Superior temporal gyrus (tissue), 1 donor: Measurements from ENCODE around the gene UMAD1.

Experiments
- DNase-seq: peaks from one replicate; pipeline ENCODE4 v3.0.0-alpha.2; 2016; ENCODE audit errors: extremely low spot score

UMAD1 gene

DNA sequence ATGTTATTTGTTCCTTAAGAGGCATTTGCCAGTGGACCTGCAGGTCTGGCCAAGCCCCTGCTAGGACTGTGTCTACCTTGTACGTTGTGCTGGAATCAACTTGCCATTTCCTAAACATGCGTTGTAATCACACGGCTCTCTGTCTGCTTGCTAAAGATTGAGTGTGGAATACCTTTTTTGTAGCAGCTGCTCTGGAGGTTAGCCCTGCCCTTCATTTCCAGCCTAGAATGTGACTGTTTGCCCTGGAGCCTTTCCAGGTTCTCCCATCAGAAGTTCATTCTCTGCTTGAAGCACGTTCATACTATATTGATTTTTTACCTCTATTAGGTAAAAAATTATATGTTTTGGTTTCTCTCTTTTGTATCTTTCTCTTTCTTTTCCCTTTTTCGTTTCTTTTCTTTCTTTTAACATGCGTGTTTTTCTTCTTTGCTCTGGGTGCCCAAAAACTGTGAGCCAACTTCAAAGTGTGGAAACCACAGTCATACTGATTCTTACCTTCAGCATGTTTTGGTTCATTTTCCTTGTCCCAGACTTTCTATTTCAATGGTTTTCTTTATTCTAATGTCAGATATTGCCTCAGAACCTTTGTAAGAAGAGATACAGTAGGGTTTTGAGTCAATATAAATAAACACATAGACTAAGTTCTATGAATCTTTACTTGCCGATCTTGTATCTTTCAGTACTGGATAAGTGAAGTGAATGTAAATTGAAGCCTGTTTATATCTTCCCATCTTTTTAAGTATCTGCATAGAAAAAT, 189.7 kb downstream of the UMAD1 start:
- no peak for DNase-seq

DNA sequence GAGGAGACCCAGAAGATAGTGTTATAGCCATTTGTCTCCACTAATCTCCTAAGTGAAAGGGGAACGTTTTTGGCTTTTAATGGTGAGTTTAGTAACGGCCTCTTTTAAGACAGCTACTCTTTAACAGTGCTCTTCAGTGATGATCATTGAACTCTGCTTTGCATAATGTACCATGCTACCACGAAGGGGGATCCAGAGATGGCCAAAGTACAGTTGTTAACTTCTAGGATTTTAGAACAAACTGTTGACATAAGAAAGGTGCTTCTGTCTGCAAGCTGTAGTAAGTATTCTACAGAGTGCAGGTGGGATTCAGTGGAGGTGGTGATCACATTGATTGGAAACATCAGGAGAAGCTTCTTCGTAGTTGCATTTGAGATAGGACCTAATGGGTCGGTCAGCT, 192.0 kb downstream of the UMAD1 start:
- DNase-seq = no peak

DNA sequence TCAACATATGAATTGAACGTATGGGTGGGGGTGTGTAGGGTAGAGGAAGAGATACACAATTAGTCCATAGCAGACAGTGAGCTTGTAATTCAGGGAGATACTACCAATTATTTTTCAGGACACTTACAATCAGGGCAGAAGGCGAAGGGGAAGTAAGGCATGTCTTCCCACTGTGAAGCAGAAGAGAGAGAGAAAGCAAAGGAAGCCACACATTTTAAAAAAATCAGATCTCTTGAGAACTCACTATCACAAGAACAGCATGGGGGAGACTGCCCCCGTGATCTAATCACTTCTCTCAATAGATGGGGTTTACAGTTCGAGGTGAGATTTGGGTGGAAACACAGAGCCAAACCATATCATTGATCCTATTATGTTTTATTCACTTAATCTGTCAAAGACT, 194.2 kb downstream of the UMAD1 start:
- no peak for DNase-seq

DNA sequence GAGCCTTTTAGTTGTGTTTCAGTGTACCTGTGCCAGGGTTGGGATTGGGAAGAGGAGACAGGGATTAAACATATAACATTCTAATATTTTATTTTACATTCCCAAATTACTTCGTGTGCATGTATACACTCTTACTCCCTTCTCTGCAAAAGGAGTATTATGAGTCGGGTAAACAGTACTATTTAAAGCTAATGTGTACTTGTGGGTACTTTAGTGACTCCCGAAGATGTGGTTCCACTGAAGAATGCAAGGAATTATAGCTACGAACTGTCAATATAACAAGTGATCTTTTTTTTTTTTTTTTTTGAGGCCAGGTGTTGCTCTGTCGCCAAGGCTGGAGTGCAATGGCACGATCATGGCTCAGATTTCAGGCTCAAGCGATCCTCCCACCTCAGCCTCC, 200.5 kb downstream of the UMAD1 start:
- no peak for DNase-seq

DNA sequence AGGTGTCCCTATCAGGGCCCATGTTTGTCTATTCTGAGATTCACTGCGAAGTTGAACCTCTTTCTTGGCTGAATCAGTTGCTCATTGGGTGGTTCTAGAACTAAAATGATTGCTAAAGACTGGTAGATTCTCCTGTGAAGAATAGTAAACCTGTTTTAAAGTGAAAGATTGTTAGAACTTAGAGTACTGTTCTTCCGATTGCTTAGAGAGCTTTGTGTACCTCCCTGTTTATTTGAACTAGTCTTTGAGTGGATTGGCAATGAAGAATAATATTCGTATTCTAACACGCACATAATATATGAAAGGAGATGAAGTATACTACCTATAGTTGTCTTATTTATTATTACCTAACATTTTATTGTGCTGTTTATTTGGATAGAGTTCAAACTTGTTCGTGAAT, 202.7 kb downstream of the UMAD1 start:
- DNase-seq = no peak

DNA sequence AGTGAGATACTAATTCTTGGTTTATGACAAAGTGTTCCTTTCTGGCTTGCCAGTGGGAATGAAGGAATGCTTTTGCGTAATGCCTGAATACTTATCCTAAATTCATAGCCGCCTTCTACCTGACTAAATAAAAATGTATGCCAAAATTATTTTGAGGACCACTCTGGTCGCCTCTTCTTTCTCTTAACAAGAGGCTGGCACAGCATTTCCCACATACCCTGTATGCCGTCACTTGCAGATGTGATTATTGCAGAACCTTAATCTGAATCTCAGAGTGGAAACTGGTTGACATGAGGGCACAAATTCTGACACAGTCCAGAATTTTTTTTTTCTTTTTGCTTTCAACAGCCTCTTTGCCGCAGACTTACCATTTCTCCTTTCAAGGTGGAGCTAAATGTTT, 203.4 kb downstream of the UMAD1 start:
- no peak for DNase-seq

DNA sequence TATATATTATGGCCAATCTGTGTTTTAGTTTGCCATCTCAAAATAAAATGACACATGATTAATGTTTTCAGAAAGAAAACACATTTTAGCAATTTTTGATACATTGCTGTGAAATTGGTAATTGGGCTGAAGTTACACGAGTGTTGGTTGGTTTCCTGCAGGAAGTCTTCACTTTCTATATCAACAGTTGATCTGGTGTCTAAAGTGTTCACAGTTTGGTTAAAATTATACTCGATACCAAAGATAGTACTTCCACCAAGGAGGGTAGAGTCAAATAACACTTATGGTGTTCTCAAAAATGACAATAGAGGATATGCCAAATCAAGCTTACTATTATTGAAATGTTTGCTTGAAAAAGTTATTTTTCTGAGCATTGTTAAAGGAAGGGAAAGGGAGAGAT, 207.7 kb downstream of the UMAD1 start:
- no peak for DNase-seq

DNA sequence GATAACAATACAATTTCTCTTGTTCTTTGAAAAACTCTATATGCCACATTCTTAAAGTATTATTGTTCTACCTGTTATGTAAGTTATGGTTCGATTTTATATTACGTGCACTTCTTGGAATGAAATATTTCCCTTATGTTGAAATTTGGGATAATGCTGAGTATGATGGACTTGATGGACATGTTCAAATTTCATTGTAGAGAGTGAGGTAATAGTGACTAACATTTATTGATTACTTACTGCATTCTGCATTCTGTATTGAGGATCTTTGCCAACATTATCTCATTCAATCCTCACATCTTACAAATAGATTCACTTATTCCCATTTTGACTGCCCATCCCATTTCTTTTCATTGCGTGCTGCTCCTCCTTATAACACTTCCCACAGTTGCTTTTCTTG, 208.3 kb downstream of the UMAD1 start:
- no peak for DNase-seq

DNA sequence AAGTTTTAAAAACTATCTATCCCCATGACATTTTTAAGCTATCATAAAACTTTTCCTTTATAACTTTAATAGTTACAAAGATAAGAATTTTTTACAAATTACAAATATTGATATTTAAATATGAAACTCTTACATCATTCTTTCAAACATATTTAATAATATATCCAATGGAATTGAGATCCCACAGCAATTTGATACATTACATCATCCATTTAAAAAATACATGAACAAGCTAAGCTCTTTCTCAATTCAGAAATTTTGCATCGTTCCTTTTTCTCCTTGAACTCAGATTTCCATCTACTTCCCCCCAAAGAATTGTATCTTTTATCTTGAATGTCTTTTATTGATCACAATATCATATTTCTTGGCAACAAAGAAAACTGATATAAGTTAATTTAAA, 209.6 kb downstream of the UMAD1 start:
- no peak for DNase-seq

DNA sequence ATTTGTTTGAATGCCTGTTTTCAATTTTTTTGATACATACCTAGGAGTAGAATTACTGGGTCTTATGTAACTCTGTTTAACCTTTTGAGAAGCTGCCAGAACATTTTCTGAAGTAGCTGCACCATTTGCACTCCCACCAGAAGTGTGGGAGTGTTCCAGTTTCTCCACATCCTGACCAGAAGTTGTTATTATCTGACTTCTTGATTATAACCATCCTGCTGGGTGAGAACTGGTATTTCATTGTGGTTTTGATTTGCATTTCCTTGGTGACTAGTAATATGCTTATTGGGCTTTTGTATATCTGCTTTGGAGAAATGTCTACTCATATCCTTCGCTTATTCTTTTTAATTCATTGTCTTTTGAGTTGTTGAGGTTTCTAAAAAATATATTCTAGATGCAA, 210.8 kb downstream of the UMAD1 start:
- no peak for DNase-seq

DNA sequence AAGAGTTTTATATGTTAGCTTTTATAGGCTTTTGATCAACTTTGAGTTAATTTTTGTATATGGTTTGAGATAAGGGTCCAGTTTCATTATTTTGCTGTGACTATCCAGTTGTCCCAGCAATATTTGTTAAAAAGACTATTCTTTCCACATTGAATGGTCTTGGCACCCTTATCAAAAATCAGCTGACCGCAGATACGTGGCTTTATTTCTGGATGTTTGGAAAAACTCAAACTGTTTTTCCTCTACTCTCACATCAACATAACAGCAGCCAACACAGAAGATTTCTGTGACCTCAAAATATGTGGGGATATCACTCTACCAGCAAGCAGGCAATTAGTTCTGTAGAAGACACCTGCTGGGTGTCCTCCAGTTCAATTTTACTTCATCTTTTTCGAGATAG, 211.4 kb downstream of the UMAD1 start:
- no peak for DNase-seq

DNA sequence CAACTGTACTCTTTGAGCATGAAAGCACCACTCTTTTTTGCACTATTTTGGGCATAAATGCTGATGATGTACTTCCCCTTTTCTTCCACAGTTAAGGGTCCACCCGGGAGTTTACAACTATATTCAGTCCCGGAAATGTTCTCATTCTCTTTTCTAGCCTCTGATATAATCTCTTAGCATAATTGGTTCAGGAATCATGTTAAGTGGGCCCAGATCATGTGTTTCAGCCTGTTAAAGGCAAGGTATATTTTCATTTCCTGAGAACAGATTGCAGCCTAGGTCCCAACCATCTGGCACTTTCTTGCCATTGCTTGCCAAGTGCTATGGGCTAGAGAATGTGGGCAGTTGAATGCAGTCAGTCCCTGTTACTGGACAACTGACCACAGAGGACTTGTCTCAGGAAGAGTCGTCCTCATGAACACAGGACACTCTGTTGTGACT, 216.6 kb downstream of the UMAD1 start:
- no peak for DNase-seq

DNA sequence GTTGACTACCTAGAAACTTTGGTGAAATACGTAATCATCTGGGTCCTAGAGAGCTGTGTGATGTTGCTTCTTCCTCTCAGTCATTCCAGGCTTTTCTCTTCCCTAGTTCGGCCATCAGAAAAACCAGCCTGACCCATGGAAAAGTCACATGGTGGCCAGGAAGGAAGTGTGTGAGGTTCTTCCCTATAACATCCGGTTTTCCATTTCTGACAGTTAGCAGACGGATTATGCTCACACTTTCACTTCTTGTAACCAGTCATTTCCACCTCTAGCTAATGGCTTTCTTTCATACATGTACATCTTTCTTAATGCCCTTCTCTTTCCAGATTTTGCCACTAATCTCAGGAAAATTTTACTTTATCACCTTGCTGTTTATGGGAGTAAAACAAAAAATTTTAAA, 218.0 kb downstream of the UMAD1 start:
- no peak for DNase-seq

DNA sequence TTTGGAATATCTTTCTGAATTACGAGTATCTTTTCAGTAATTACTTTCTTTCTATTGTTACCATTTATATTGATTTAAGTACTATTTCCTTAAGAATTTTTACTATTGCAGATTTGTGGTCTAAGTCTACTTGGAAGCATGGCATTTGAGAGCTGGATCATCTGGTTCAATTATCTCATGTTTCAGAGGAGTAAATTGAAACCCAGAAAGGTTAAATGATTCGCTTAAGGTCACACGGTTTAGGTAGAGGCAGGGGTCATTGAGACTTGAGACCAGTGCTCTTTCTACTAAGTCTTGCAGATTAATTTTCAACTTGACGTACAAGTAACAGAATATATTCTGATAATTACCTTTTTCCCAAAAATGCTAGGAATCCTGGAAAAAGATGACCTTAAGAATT, 218.9 kb downstream of the UMAD1 start:
- DNase-seq = no peak

DNA sequence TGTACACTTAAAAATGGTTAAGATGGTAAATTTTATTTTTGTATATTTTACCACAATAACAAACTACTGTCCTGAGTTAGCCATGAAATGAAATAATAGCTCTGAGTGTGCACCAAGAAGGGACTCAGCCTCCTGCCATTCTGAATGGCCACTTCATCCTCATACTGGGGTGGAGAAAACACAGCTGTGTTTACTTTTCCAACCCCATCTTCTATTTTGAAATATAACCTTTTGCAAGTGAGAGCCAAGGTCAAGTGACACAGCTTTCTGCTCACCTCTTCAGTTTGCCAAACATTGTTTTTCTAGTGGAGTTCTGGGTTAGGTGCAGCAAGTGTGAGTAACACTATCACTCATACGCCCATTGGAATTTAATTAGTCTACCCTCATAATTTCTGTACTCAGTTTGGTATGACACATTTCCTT, 220.7 kb downstream of the UMAD1 start:
- no peak for DNase-seq

DNA sequence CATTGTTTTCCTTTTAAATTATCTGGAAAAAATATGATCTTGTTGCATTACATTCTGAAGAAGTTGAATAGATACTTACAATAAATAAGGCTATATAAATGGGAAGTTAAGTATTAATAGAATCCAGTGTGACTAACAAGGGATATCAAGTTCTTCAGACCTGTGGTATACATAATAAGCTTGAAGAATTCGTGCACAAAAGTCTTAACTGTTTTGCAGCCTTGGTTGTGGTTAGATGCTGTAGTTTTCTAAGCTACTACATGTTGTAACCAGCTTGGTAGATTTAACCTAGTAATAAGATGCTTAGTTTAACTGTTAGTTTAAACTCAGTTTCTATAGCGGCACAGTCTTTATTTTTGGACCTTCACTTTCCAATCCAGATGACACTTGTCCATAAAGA, 221.8 kb downstream of the UMAD1 start:
- DNase-seq = no peak

DNA sequence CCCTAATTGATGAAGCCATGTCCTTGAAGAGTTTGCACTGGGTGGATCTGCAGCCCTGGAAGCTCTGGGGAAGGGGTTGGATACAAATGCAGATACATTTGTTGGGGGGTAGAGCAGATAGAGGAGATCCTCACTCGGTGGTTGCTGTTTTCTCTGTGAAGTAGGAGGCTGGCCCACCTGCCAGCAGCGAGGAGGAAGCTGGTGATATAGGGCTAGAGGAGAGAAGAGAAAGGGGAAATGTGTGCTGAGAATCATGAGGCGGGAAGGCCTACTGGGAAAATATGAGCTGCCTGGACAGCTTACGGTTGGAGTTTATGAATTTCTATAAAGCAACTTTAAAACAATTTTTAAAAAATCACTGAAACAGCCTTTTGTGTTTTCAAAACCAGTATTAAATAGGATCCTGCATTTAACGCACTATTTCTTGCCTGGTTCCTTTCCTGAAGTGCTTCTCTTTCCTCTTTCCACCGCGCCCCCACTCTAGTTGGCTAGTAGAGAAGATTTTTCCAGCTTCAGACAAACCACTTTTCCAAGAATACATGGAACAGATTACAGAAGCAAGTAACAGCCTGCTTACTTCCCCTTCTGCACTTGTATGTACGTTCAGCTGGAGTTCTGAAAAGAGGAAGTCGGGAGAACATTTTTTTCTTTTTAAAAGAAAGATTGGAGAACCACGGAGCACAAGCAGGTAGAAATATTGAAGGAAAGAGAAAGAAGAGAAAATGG, 227.5 kb downstream of the UMAD1 start:
- DNase-seq = no peak

DNA sequence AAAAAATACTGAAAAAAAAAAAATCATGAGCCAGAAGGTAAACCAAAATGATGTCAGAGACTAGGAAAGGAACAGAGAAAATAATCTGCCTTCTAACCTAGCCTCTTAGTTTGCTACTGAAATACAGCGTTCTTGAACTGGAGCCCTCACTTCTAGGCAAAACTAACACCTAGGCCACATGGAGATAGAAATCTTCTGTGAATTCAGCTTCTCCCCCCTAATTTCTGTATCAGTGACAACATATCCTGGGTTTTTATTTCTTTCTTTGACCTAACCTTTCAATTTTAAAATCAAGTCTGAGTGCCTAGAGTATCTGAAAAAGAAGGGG, 228.0 kb downstream of the UMAD1 start:
- DNase-seq = no peak

DNA sequence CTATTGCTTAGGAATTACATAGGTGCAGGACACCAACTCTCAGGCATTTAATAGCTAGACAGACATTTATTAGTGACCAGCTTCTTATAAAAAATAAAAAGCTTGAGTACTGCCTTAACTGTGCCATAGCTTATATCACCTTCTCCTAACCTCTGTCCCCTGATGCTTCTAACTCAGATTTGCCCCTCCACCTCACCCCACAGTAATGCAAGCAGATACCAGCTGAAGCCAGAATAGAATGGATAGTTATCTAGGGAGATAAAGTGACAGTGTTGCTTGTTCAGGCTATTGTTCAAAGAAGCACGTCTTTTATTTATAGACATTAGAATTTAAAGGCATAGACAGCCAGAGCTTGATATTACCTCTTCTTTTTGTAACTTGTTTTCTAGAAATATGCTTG, 228.5 kb downstream of the UMAD1 start:
- no peak for DNase-seq

DNA sequence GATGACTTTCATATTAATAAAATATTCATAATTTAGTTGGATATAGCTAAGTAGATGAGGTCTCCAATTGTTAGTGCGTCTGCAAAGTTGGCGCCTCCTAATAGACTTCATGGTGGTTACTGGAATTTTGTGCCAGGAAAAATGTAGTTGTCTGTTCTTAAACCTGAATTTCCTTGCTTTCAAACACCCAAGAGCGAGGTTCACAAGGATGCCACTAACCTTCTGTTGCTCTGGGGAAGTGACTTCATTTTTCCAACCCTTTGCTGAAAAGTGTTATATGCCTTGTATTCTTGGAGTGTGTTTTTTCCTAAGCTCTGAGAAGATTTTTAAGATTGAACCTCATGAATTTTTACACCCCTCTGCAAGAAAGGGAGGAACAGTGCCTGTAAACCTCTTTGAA, 229.1 kb downstream of the UMAD1 start:
- DNase-seq = no peak

DNA sequence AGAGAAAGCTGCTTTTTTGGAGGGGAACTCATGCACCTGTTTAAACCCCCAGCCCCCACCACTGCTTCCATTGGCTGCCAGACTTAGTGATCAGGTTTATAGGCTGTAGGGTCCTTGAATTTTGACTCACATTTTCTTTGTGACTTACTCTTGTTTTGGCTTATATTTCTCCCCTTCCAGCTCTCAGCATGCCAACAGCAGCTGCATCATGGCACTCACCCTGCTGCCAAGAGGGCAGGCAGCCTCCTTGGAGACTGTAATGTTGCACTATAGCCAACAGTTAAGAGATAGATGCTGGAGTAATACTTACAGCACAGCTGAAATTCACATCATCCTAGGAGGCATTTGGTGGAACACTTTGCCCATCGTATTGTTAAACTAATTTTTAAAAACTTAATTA, 230.0 kb downstream of the UMAD1 start:
- no peak for DNase-seq

DNA sequence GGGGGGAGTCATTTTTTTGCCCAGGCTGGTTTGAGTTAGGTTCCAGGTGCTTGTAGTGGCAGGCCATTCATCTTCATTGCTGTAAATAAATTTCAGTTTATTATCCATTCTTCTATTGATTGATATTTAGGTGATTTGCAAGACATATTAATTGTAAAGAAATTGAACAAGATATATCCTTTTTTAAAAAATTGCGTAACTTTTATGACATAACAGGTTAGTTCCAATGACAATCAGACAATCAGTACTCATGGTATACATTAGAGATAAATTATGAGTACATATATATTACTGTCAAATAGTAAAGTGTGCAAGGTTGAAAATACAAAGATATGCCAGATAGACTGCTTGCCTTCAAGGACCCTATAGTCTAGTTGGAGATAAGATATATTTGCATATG, 235.9 kb downstream of the UMAD1 start:
- DNase-seq = no peak

DNA sequence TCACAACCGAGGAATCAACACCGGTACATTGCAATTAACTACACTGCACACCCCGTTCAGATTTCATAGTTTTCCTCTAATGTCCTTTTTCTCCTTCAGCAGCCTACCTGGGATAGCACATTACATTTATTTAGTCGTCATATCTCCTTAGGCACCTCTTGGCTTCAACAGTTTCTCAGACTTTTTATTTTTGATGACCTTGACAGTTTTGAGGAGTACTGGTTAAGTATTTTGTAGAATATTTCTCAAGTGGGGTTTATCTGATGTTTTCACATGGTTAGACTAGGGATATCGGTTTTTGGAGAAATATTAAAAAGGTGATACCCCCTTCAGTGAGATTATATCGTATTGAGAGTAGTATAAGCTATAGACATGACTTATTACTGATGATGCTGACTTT, 241.0 kb downstream of the UMAD1 start:
- no peak for DNase-seq

DNA sequence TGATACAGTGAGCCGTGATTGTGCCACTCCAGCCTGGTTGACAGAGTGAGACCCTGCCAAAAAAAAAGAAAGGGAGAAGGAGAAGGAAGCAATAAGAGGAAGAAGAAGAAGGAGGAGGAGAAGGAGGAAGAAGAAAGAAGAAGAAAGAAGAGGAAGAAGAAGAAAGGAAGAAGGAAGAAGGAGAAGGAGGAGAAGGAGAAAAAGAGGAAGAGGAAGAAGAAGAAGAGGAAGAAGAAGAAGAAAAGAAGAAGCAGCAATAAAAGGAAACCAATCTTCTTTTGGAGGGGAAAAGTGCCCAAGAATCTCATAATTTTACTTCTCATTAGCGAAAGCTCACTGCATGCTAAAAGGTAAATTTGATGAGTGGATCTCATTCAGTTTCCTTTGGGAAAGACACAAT, 242.3 kb downstream of the UMAD1 start:
- DNase-seq = no peak
